Epithelial cell of prostate (primary cell): Measurements from ENCODE around the gene ST6GALNAC3.

Experiments
- DNase-seq: peaks from one replicate; pipeline ENCODE4 v3.0.0-alpha.2; 2011; ENCODE audit warnings: low read depth, low spot score
- H3K27ac ChIP-seq: fragments of 450-650 bp; 2 replicates; pipeline ENCODE4 v1.5.1; 2017; ENCODE audit warnings: mild to moderate bottlenecking

Gene ST6GALNAC3

GRCh38 chr1:76591963-76592362 lies 517.4 kb downstream of the ST6GALNAC3 start:
- H3K27ac ChIP-seq = no peak overlapping the region
- no peak for DNase-seq

- no peak for DNase-seq
- H3K27ac ChIP-seq = no peak overlapping the region
Observed at GRCh38 chr1:76593141-76593540, 518.6 kb downstream of the ST6GALNAC3 start.

- no peak for DNase-seq
- H3K27ac ChIP-seq = no peak overlapping the region
Observed at GRCh38 chr1:76593618-76594017, 519.1 kb downstream of the ST6GALNAC3 start.

GRCh38 chr1:76595024-76595423 lies 520.5 kb downstream of the ST6GALNAC3 start:
- H3K27ac ChIP-seq = no peak overlapping the region
- no peak for DNase-seq

- no peak overlapping the region for H3K27ac ChIP-seq
- no peak for DNase-seq
Observed at GRCh38 chr1:76601465-76601864, 526.9 kb downstream of the ST6GALNAC3 start.

GRCh38 chr1:76607717-76608116 lies 533.2 kb downstream of the ST6GALNAC3 start:
- no peak overlapping the region for H3K27ac ChIP-seq
- DNase-seq = no peak

- no peak overlapping the region for H3K27ac ChIP-seq
- no peak for DNase-seq
Observed at GRCh38 chr1:76611770-76612445, 537.4 kb downstream of the ST6GALNAC3 start.

GRCh38 chr1:76613886-76614285 lies 539.3 kb downstream of the ST6GALNAC3 start:
- H3K27ac ChIP-seq = no peak overlapping the region
- DNase-seq = no peak

GRCh38 chr1:76615253-76616035 lies 540.9 kb downstream of the ST6GALNAC3 start:
- H3K27ac ChIP-seq = no peak overlapping the region
- no peak for DNase-seq

- DNase-seq = no peak
- no peak overlapping the region for H3K27ac ChIP-seq
Observed at GRCh38 chr1:76620371-76620770, 545.8 kb downstream of the ST6GALNAC3 start.

GRCh38 chr1:76622774-76623528 lies 548.4 kb downstream of the ST6GALNAC3 start:
- no peak overlapping the region for H3K27ac ChIP-seq
- DNase-seq = no peak

- DNase-seq = no peak
- no peak overlapping the region for H3K27ac ChIP-seq
Observed at GRCh38 chr1:76625886-76626678, 551.5 kb downstream of the ST6GALNAC3 start.

- no peak for DNase-seq
- no peak overlapping the region for H3K27ac ChIP-seq
Observed at GRCh38 chr1:76627498-76627897, 553.0 kb downstream of the ST6GALNAC3 start.

GRCh38 chr1:76627901-76628300 lies 553.4 kb downstream of the ST6GALNAC3 start:
- no peak for DNase-seq
- no peak overlapping the region for H3K27ac ChIP-seq

GRCh38 chr1:76632136-76632535 lies 557.6 kb downstream of the ST6GALNAC3 start:
- H3K27ac ChIP-seq = no peak overlapping the region
- DNase-seq = no peak

GRCh38 chr1:76635784-76636183 lies 561.2 kb downstream of the ST6GALNAC3 start:
- no peak for DNase-seq
- H3K27ac ChIP-seq = no peak overlapping the region

- DNase-seq = no peak
- no peak overlapping the region for H3K27ac ChIP-seq
Observed at GRCh38 chr1:76639181-76639580, 564.6 kb downstream of the ST6GALNAC3 start.

GRCh38 chr1:76640092-76640491 lies 565.5 kb downstream of the ST6GALNAC3 start:
- H3K27ac ChIP-seq = peak overlapping the region; percentile 29
- no peak for DNase-seq

GRCh38 chr1:76640723-76641122 lies 566.2 kb downstream of the ST6GALNAC3 start:
- no peak for DNase-seq
- peak overlapping the region; percentile 29 for H3K27ac ChIP-seq

- DNase-seq = no peak
Observed at GRCh38 chr1:76644139-76644538, 569.6 kb downstream of the ST6GALNAC3 start.

More at GRCh38 chr1:76644139-76644538, 569.6 kb downstream of the ST6GALNAC3 start:
- H3K27ac ChIP-seq = no peak overlapping the region
